ENCODE results near the gene HIC2.

GRCh38 chr22:21443057-21443734, 26.0 kb downstream of the HIC2 start:
- TF ChIP-seq, protein P1, sequence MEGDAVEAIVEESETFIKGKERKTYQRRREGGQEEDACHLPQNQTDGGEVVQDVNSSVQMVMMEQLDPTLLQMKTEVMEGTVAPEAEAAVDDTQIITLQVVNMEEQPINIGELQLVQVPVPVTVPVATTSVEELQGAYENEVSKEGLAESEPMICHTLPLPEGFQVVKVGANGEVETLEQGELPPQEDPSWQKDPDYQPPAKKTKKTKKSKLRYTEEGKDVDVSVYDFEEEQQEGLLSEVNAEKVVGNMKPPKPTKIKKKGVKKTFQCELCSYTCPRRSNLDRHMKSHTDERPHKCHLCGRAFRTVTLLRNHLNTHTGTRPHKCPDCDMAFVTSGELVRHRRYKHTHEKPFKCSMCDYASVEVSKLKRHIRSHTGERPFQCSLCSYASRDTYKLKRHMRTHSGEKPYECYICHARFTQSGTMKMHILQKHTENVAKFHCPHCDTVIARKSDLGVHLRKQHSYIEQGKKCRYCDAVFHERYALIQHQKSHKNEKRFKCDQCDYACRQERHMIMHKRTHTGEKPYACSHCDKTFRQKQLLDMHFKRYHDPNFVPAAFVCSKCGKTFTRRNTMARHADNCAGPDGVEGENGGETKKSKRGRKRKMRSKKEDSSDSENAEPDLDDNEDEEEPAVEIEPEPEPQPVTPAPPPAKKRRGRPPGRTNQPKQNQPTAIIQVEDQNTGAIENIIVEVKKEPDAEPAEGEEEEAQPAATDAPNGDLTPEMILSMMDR (IDR thresholded peaks at IDR 0.05), result no peak
- no peak for TF ChIP-seq POLR2A (IDR thresholded peaks at IDR 0.05)
